ENCODE results near the gene SAMM50.
A peak's percentile ranks its signal among the peaks of the same experiment; 100 is the strongest.

SAMM50 gene

GRCh38 chr22:43955040-43955882 lies at the start of gene SAMM50:
SAMM50 (plus strand) TSS chr22:43955442; CDS start chr22:43955578, 136 bp downstream.
- peak; percentile 98 for DNase-seq (ENCODE audit: low spot score)

- no peak for DNase-seq (ENCODE audit: low spot score)
Measured at GRCh38 chr22:43905681-43906080, 49.6 kb upstream of the SAMM50 start.

- no peak for DNase-seq (ENCODE audit: low spot score)
Measured at GRCh38 chr22:43909708-43910107, 45.5 kb upstream of the SAMM50 start.

DNA sequence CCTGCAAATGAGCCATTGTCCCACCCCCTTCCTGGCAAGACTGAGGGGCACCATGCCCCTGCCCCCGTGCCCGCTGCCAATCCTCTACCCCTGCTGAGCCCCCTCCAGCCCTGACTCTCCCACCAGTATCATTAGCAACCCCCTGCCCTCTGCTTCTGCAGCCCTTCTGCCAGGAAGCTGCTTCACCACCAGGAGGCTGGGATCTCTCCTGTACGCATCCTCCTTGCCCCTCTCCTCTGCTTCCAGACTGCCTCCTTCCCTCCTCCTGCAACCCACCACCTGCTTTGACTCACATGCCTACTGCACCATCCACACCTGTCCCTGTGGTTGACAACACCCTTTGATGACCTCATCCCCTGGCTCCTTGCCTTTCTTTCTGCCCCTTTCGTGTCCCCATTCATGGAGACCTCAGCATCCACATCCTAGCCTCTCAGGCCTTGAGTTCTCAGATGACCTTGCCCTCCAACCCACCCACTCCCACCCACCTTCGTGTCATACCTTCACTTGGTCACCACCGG lies 45.0 kb upstream of the SAMM50 start:
- DNase-seq (ENCODE audit: low spot score), result no peak

DNA sequence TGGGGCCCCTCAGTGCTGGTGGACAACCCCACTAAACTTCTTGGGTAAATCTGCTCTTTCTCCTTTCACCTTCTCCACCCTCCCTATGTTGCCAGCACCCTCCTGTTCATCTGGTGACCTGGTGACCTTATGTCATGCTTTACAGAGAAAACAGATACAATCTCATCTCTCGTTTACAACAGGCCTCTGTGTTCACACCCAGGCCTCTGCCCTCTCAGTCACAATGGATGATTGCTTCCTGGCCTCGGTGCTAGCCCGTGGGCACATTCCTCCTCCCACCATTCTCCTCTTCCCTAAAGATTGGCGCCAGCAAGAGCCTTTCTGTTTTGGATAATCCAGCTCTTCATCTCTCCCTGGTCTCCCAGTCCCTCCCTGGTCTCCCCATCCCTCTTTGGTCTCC lies 43.9 kb upstream of the SAMM50 start:
- no peak for DNase-seq (ENCODE audit: low spot score)

GRCh38 chr22:43917521-43917920 lies 37.7 kb upstream of the SAMM50 start:
- DNase-seq (ENCODE audit: low spot score), result no peak

DNA sequence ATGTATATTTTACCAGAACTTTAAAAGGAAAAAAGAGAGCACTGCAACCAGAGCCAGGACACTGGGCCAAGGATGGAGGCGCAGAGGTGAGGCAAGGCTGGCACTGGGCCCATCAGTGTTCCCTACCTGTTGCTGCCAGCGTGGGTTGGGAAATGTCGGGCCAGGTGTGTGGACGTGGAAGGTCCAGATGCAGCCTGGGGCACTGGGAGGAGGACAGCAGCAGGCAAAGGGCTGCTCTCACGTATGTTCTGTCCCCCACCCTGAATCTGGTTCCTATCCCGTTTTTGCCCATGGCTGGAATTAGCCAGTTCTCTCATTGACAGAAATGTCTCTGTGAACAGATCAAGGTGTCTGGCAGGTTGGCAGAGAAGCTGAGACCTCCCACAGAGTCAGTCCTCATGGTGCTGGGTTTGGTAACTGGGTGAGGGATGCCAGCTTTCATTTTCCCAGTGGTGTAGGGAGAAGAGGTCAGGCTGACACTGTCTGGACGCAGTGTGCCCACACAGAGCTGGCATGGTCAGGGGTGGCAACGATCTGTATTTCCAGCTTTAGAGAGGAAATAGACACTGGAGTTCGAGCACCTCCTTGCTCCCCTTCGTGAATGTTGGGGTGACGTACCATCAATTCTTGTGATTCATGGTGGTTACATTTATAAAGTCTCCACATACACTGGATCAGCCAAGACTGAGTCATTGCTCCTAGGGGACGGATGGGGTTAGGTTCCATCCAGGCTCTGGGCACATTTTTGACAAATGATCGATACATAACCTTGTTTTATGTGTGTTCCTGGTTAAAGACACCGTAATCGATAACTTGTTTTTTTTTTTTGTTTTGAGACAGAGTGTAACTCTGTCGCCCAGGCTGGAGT lies 35.9 kb upstream of the SAMM50 start:
- peak; percentile 64 for DNase-seq (ENCODE audit: low spot score)

- DNase-seq (ENCODE audit: low spot score), result peak; percentile 85
Measured at GRCh38 chr22:43921370-43921769, 33.9 kb upstream of the SAMM50 start.

GRCh38 chr22:43922123-43922522 lies 33.1 kb upstream of the SAMM50 start:
- no peak for DNase-seq (ENCODE audit: low spot score)

DNA sequence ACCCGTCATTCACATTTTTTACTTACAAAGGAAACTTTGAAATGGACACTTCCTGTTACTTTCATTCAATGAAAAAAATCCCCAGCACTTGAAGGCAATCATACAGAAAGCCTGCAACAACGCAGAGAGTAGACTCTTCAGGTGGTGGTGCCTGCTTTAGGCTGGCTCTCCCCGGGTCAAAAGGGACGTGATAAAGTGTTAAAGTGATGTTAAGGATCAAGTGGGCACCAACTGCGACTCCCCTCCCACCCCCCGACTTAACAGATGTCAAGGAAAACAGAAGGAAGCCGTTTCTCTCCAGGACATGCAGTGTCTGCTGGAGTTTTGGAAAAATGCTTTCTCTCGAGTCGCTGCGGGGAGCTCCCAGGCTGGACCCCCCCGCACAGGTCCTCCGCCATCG lies 32.1 kb upstream of the SAMM50 start:
- DNase-seq (ENCODE audit: low spot score), result no peak

GRCh38 chr22:43923631-43924464 lies 31.4 kb upstream of the SAMM50 start, which contains the start of gene PNPLA3:
PNPLA3 (plus strand) TSS chr22:43923805; CDS start chr22:43923912, 107 bp downstream.
- peak; percentile 97 for DNase-seq (ENCODE audit: low spot score)

DNA sequence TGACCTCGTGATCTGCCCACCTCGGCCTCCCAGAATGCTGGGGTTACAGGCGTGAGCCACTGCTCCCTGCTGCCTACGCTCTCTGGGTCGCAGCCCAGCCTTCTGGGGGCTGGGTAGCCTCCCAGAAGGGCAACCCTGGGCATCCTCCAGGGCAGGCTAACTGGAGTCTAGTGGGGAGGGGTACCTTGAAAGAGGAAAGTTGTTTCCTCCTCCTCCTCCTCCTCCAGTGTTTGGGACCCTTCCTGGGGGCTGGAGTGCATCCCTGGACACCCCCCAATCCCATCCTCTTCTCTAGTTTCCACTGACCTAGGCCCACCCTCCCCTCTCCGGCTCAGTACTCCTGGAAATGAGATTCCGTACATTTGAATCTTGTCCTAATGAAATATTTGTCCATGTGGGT lies 30.4 kb upstream of the SAMM50 start:
- DNase-seq (ENCODE audit: low spot score), result no peak

GRCh38 chr22:43925433-43926348 lies 29.6 kb upstream of the SAMM50 start:
- DNase-seq (ENCODE audit: low spot score), result no peak

DNA sequence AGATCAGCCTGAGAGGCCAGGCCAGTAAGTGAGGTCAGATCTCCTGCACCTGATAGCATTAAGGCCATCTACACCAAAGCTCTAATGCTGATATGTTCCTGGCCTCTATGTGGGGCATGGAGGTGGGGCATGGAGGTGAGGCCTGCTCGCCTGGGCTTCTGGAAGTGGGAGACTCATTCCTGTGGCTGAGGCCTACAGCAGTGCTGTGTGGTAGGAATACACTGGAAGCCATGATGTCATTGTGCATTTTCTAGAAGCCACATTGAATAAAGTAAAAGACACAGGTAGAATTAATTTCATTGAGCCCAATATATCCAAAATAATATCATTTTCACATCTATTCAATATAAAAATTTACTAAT lies 28.9 kb upstream of the SAMM50 start:
- DNase-seq (ENCODE audit: low spot score), result no peak

DNA sequence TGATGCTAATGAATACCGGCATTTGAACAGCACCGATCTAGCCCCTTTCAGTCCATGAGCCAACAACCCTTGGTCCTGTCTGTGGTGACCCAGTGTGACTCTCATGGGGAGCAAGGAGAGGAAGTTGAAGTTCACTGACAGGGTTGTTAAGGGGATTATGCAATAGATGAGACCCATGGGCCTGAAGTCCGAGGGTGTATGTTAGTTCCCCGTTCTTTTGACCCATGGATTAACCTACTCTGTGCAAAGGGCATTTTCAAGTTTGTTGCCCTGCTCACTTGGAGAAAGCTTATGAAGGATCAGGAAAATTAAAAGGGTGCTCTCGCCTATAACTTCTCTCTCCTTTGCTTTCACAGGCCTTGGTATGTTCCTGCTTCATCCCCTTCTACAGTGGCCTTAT lies 26.8 kb upstream of the SAMM50 start:
- DNase-seq (ENCODE audit: low spot score), result no peak

DNA sequence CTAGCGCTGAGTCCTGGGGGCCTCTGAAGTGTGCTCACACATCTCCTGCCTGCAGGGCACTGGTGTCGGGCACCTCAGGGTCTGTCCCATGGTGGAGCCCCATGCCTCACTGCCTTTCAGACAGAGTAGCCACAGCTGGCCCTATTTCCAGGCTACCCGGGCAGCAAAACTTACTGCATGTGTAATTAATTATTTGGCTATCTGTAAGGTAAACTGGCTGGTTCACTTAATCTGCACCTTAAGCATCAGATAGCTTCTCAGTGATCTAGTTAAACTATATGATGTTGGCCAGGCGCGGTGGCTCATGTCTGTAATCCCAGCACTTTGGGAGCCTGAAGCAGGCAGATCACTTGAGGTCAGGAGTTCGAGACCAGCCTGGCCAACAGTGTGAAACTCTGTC lies 26.3 kb upstream of the SAMM50 start:
- DNase-seq (ENCODE audit: low spot score), result no peak

GRCh38 chr22:43931771-43932170 lies 23.5 kb upstream of the SAMM50 start:
- DNase-seq (ENCODE audit: low spot score), result no peak

- no peak for DNase-seq (ENCODE audit: low spot score)
Measured at GRCh38 chr22:43941449-43941848, 13.8 kb upstream of the SAMM50 start.

DNA sequence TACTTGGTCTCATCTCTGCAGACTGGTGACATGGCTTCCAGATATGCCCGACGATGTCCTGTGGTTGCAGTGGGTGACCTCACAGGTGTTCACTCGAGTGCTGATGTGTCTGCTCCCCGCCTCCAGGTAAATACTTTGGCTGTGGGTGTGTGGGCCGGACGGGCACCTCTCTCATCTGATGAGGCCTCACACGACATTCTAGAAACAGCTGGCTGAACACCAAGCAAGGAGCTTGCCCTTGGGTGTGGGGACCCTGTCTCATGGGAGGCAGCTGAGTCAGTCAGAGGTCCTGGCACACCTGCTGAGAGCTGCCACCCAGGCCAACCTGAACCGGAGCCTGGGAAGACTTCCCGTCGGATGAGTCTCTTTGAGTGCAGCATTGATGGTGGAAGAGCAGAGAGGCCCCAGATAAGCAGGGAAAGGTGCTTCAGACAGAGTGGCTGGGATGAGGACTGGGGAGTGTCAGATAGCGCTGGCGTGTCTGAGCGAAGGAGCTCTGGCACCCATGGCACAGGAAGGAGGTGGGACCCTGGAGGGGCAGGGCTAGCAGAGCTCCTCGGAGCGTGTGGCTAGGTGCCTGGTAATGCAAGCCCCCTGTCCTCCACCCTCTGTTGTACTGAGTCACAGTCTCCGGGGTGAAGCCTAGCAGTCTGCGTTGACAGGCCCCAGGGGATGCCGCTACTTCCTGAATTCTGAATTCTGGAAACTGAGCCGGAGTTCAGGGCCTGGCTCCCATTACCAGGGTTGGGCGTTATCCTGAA lies 10.4 kb upstream of the SAMM50 start:
- no peak for DNase-seq (ENCODE audit: low spot score)
